ENCODE results near the gene LAMTOR4.

The LAMTOR4 gene

DNA sequence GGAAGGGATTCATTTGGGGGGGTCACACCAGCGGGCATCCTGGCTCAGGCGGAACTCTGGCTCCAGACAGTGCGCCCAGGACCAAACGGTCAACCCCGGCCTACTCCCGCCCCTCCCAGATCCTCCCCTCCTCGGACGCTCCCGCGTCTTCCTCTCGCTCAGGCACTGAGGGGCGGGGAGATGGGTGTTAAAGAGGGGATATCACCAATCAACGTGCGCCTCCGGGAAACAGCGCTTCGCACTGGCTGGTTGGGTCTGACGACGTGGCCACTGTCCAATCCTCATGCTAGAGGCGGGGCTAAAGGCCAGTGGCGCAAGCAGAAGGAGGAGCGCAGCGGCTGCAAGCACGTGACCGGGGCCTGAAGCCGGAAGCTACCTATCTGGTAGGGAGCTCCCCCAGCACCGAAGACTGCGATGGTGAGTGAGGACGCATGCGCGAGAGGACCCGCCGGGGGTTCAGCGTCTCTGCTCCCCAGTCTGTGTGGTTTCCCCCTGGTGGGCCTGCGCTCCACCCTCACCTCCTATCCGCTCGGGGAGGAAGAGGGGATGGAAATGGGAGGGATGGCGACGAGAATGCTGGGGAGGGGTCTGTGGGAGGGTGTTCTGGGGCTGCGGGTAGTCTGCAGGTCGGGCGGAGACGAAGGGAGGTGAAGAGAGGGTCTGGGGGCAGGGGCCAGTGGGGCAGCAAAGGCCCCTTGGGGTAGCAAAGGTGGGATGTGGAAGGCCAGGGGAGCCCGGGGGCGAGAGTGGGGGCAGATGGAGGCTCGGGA, at the start of gene LAMTOR4:
Gene LAMTOR4 (plus strand): TSS at position 360 of the 770 bp plus-strand sequence. CDS start 55 bp downstream, at position 415.
- peak; percentile 86 to 96 (median 92) for DNase-seq

DNA sequence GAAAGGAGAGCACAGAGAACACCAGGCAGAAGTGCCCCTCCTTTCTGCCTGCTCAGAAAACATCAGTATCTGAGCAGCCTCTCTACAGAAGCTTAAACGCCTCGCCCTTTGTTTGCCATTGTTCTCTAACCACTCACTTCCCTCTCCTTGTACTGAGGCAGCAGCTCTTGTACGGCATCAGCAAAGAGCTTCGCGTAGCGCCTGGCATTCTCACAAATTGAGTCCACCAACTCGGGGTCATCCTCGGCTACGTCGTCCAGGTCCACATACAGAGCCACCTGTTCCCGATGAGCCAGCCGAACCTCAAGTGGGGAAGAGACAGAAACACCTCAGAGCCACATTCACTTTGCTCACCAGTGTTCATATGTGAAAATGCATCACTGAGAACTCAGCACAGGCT, 49.3 kb upstream of the LAMTOR4 start:
- no peak for DNase-seq

DNA sequence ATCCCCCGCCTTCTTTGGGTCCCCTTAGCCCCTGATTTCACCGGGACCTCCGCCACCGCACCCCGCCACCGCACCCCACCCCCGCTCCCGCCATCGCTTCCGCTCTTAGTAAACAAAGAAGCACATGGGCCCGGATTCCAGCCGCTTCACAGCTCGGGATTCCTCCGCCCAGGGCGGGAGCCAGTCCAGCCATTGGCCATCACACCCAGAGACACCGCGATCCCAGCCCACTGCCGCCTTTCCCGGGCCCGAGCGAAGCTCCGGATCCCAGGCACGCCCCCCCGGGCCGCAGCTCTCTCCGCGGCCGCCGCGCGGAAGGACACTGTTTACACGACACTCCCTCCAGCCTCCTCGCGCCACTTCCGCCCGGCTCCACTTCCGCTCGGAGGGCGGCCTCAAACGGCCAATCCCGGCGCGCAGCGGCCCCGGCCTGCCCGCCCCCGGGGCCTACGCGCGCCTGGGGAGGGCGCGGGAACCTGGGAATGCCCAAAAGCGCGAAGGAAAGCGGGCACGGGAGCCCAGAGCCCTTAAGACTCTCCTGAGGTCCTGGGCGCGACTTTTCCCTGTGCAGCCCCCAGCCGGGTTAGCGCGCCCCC, 48.2 kb upstream of the LAMTOR4 start:
- DNase-seq: peak; percentile 62 to 89 (median 86)

DNA sequence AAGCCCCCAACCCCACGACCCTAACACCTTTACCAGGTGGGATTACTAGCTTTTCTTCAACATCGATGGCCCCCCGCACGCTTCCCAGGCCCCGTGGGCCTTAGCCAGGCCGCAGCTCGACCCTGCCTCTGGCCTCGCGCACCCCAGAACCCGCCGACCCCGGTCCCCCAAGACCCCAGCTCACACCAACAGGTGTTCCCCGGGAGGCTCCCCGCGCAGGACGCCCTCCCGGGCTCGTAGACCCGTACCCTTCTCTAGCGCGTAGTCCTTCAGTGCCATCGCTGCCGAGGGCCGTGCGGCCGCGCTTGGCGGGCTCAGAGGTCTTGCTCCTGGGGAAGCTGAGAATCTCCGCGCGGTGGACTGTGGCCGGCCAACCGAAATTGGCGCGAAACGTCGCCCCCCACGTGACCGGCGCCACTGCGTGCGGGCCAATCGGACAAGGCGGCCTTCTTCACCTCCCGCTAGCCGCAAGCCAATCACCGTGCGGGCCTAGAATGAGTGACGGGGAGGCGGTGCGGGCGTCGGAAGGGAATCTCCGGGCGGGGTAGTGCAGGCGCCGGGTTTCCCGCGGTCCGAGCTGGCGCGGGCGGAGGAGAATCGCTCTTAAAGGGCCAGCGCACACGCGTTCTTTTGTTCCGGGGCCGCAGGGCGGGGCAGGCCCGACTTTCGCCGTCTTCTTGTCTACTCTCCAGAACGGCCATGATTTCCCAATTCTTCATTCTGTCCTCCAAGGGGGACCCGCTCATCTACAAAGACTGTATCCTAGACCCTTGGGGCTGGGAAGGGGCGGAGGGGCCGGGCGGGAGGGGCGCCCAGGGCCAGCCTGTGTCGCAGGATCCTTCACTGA, 47.5 kb upstream of the LAMTOR4 start, which contains the start of the genes AP4M1 and MCM7:
Gene AP4M1 (plus strand): TSS at position 628 of the 847 bp plus-strand sequence. CDS start 72 bp downstream, at position 700.
Gene MCM7 (minus strand): TSS at position 382 of the 847 bp plus-strand sequence. CDS start 103 bp downstream, at position 279.
- peak; percentile 84 to 93 (median 90) for DNase-seq

DNA sequence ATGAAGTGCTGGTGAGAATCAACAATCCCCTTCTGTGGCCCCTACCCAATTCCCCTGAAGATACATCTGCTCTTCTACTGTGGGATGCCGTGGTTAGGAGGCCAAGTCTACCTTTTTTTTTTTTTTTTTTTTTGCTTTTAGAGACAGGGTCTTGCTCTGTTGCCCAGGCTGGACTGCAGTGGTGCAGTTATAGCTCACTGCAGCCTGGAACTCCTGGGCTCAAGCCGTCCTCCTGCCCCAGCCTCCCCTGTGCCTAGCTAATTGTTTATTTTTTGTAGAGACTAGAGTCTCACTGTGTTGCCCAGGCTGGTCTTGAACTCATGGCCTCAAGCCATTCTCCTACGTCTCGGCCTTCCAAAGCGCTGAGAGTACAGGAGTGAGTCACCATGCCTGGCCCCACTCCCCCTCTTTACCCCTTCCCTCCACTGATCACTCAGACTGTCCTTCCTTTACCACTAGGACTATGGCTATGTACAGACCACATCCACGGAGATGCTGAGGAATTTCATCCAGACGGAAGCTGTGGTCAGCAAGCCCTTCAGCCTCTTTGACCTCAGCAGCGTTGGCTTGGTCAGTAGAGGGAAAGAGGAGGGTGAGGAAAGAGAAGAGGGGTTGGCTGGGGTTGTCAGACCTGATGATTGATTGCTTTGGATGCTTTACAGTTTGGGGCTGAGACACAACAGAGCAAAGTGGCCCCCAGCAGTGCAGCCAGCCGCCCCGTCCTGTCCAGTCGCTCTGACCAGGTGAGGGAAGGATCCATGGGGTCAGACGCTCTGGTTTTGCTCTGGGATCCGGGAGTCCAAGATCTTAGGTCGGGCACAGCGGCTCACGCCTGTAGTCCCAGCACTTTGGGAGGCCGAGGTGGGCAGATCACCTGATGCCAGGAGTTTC, 45.5 kb upstream of the LAMTOR4 start:
- no peak for DNase-seq

DNA sequence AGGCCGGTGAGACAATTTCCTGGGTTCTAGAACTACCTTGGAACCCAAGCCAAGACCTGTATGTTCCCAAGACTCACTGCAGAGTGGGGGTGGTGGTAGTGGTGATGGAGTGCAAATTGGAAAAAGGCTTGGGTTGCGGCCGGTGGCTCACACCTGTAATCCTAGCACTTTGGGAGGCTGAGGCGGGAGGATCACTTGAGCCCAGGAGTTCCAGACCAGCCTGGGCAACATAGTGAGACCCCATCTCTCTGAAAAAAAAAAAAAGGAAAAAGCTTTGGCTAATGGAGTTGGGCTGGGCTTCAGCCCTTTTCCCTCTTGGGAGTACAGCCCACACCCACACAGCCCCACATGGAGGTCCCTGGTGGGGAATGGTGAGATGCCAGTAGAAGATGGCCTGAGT, 43.2 kb upstream of the LAMTOR4 start:
- DNase-seq: no peak

DNA sequence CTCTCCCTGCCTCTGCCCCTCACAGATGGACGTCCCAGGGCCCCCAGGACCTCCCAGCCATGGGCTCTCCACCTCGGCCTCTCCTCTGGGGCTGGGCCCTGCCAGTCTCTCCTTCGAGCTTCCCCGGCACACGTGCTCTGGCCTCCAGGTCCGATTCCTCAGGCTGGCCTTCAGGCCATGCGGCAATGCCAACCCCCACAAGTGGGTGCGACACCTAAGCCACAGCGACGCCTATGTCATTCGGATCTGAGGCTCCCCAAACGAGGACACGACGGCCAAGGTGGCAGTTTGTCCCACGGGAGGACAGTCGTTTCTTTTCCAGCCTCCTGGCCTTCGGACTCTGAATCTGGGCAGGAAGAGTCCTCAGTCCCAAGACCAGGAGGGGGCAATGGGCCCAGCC, 42.1 kb upstream of the LAMTOR4 start:
- no peak for DNase-seq

DNA sequence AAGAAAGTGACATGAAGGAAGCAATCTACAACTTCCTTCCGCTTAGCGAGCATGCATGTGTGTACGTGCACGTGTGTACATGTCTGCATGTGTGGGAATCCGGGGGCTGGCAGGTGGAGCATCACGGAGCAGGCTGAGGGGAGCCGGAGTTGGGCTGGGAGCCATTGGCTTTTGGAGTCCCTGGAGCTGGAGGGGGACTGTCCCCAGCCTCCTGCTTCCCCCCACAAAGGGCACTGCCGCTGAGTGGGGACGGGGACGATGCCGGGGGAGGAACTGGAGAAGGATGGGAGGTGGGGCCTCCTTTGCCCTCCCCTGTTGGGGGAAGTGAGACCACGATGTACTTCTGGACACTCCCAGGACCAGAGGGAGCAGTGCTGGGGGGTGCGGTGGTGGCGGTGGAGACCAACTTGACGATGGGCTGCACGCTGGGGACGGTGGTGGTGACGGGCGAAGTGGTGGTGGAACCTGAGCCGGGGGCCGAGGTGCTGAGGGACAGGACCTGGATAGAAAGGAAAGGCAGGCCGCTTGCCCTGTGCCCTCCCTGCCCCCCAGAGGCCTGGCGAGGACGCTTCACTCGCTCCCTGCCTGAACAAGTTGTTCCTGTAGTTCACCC, 41.5 kb upstream of the LAMTOR4 start:
- DNase-seq: no peak

DNA sequence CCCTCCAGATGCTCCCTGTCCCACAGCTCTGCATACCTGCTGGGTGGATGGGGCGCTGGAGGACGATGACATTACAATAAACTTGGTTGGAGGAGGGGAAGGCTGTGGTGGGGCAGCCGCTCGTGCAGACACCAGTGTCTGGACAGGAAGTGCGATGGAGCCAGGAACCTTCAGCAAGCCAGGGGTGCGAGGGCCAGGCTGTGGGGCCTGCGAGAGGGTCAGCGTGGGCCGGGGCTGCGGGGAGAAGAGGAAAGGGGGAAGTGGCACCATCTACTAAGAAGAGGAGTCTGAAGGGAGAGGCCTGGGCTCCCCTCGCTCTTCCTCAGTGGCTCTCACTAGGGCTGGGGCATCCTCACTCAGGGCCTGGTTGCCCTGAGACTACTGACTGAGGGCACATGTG, 40.8 kb upstream of the LAMTOR4 start:
- DNase-seq: no peak

DNA sequence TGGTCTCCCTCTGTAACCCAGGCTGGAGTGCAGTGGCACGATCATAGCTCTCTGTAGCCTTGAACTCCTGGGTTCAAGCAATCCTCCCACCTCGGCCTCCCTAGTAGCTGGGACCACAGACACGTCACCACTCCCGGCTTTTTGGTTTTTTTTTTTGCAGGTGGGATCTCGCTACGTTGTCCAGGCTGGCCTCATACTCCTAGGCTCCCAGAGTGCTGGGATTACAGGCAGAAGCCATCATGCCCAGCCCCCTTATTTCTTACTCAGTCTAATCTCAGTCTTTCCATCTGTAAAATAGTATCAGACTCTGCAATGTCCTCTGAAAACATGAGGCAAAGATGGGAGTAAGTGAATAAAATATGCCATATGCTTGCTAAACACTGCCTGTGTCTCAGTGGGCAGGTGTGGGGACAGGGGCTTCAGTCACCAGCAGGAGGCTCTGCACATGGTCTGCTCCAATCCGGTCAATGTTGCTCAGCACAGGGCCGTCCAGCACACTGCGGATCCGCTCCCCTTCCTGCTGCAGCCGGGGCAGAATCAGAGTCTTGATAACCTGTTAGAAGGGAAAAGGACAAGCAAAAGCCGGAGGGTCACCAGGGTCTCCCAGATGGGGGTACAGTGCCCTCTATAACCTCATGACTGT, 39.1 kb upstream of the LAMTOR4 start:
- DNase-seq: no peak

DNA sequence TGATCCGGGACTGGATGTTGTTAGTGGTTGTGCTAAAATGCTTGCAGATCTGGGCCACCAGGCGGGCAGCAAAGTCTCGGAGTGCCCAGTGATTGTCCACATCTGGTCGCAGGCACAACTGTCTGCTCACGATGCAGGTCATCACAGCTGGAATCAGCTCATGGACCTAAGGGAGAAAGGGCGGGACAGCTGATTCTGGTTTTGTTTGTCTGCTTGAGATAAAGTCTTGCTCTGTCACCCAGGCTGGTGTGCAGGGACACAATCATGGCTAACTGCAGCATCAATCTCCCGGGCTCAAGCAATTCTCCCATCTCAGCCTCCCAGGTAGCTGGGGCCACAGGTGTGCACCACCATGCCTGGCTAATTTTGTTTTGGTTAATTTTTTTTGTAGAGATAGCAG, 37.6 kb upstream of the LAMTOR4 start:
- no peak for DNase-seq

DNA sequence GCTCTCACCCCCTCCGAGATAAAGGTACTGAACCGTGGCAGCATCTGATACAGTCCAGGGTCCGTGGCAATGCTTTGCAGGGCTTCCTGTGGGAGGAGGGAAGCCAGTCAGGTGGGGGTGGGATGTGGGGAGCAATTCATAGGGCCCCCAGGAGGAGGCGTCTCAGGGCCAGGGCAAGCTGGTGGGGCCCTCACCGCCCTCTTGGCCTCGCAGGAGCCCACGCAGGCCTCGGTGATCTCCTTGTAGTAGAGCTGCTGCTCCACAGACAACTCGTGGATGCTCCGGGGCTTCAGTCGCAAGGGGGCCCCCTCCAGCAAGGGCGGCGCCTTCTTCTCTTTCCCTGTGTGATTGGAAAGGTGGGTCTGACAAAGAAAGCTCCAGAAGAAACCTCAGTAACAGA, 36.8 kb upstream of the LAMTOR4 start:
- no peak for DNase-seq

DNA sequence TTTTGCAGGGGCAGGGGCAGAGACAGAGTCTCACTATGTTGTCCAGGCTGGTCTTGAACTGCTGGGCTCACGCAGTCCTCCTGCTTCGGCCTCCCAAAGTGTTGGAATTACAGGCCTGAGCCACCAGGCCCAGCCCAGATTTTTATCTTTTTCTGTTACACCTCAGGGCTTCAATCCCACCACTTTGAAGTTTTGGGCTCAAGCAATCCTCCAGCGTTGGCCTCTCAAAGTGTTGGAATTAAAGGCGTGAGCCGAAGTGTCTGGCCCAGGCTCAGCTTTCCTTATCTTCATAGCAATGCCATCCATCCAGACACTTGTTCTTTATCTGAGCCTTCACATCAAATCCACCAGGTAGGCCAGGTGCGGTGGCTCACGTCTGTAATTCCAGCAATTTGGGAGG, 33.7 kb upstream of the LAMTOR4 start:
- DNase-seq: no peak

DNA sequence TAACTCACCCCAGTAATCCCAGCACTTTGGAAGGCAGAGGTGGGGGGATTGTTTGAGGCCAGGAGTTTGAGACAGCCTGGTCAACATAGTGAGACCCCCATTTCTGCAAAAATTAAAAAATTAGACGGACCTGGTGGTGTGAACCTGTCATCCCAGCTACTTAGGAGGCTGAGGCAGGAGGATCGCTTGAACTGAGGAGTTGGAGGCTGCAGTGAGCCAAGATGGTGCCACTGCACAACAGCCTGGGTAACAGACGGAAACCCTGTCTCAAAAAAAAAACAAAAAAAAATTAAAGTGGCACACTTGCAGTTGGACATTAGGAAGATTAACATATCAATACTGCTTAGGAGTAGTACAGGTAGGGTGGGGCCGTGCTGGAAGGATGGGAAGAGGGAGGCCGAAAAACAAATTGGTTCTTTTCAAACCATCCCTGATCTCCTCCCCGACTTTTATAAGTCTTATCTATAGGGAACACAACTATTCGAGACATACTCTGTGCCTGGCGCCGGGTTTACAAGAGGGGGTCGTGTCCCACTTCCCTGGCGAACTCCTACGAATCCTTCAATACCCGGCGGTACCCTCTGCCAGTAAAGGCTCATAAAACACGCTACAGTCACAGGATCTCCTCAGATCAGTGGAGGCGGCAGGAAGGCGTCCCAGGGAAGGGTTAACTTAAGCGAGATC, 30.2 kb upstream of the LAMTOR4 start:
- no peak for DNase-seq

DNA sequence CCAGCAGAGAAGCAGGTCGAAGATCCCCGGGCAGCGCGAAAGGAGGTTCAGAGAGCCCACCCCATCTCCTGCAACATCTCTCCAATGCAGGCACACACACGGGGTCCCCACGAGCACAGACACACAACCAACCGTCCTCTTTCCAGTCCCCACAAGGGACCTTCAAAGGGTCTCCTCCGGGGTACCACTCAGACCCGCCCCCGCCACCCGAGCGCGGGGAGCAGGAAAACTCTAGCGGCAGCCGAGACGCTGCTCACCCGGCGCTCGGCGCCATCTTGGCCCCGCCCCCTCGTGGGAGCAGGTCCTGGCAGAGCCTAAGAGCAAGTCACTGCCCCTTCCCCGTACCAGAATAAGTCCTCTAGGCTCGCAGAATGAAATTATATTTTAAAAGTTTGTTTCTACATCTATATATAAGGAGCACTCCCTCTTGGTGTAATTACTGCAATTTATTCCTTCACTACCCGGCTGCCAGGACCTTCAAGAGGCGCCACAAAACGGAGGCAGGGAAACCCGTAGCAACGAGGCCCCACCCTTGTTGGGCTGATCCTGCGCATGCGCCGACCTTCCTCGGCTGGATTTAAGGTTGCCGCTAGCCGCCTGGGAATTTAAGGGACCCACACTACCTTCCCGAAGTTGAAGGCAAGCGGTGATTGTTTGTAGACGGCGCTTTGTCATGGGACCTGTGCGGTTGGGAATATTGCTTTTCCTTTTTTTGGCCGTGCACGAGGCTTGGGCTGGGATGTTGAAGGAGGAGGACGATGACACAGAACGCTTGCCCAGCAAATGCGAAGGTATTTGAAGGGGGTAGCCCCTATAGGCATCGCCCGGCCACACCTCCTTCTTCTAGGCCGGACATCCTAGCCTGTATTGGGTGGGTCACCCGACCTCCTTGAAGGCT, 29.4 kb upstream of the LAMTOR4 start, which contains the start of the genes CNPY4 and TAF6:
Gene CNPY4 (plus strand): TSS at position 563 of the 898 bp plus-strand sequence. CDS start 111 bp downstream, at position 674.
Gene TAF6 (minus strand): TSS at position 287 of the 898 bp plus-strand sequence. CDS start 5,149 bp downstream, outside the sequence.
- DNase-seq: peak; percentile 89 to 93 (median 90)

DNA sequence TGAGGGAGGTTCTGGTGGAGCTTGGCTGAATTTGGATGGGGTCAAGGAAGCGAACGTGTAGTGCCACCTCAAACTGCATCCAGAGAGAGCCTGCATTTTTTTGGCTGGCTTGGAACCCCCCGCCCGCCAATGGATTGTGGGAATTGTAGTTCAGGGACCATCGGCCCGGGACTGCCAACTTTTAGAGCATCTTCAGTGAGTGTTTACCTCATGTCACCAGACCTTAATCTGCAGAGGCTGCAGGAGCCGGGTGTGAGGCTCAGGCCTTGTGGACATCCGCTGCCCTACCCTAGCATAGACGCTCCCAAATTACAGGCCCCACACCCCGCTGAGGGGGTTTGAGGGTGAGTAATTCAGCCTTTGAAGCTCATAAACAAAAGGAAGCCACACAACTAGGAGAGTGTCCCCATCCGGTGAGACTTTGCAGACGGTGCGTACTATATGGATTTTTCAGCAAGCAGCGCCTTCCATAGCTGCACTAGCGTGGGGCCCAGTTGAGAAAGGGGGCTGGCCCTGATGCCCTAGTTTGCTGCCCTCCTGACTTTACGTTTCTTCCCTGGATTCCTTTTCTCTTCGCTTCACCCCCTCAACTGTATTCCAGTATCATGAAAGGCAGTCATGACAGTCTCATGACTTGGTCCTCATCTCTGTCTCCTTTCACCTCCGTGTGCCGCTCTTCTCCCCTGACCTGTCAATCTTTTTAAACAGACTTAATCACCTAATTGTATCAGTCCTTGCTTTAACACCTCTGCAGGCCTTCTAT, 28.6 kb upstream of the LAMTOR4 start:
- peak; percentile 45 to 56 (median 50) for DNase-seq

DNA sequence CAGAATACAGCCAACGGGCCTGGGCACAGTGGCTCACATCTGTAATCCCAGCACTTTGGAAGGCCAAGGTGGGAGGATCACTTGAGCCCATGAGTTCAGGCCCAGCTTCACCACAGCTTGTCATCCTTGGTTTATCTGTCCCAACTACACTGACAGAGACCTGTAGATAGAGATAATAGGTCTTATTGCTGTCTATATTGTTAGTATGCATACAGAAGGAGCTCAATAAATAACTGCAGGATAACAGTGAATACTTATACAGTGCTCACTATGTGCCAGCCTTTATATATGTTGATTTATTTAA, 28.0 kb upstream of the LAMTOR4 start:
- DNase-seq: peak in 1 of 4 experiments; percentile 8

DNA sequence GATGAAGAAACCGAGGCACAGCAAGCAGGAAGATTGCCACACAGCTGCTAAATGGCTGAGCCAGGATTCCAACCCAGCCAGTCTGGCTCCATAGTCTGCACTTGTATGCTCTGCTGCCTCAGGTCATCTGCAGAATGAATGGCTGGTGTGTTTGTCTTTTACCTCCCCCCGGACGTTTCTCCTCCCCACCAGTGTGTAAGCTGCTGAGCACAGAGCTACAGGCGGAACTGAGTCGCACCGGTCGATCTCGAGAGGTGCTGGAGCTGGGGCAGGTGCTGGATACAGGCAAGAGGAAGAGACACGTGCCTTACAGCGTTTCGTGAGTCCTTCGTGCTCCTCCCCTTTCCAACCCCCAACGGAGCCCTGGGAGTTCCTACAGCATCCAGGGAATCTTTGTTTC, 26.7 kb upstream of the LAMTOR4 start:
- DNase-seq: no peak

DNA sequence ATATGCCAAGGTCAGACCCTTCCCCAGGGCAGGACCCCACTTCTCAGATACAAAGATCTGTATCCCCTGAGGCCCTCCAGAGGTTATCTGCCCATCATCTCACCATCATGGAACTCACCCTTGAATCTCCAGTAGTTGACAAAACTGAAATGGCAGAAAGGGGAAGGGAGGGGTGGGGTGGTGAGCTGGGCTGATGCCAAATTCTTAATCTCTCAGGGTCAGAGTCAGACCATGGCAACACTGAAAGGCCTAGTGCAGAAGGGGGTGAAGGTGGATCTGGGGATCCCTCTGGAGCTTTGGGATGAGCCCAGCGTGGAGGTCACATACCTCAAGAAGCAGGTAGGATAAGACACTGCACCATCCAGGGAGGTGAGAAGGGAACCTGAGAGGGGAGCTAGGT, 26.1 kb upstream of the LAMTOR4 start:
- DNase-seq: no peak

All from activated naive CD4-positive, alpha-beta T cell (primary cell).